BLaER1 (cell line): ENCODE data around the gene AMOTL2.

Experiments
- H3K27ac ChIP-seq: shearing (Covaris generic); formaldehyde crosslinking; 2 replicates; pipeline ENCODE4 v1.8.1; 2022
- H3K27me3 ChIP-seq: shearing (Covaris generic); formaldehyde crosslinking; 2 replicates; pipeline ENCODE4 v1.8.1; 2022
- H3K36me3 ChIP-seq: shearing (Covaris generic); formaldehyde crosslinking; 2 replicates; pipeline ENCODE4 v1.8.1; 2022
- H3K4me1 ChIP-seq: shearing (Covaris generic); formaldehyde crosslinking; 2 replicates; pipeline ENCODE4 v1.8.1; 2022
- H3K4me2 ChIP-seq: shearing (Covaris generic); formaldehyde crosslinking; 2 replicates; pipeline ENCODE4 v1.8.1; 2022
- H3K4me3 ChIP-seq: shearing (Covaris generic); formaldehyde crosslinking; 2 replicates; pipeline ENCODE4 v1.8.1; 2022
- H3K9ac ChIP-seq: shearing (Covaris generic); formaldehyde crosslinking; 2 replicates; pipeline ENCODE4 v1.8.1; 2022
- H3K9me3 ChIP-seq: shearing (Covaris generic); formaldehyde crosslinking; 2 replicates; pipeline ENCODE4 v1.8.1; 2022
- H4K20me1 ChIP-seq: shearing (Covaris generic); formaldehyde crosslinking; 2 replicates; pipeline ENCODE4 v1.8.1; 2022
- Cebpa-rat ChIP-seq: shearing (Covaris generic); IDR thresholded peaks from 2 replicates; pipeline ENCODE4 v1.8.1; 2022

Gene AMOTL2

DNA sequence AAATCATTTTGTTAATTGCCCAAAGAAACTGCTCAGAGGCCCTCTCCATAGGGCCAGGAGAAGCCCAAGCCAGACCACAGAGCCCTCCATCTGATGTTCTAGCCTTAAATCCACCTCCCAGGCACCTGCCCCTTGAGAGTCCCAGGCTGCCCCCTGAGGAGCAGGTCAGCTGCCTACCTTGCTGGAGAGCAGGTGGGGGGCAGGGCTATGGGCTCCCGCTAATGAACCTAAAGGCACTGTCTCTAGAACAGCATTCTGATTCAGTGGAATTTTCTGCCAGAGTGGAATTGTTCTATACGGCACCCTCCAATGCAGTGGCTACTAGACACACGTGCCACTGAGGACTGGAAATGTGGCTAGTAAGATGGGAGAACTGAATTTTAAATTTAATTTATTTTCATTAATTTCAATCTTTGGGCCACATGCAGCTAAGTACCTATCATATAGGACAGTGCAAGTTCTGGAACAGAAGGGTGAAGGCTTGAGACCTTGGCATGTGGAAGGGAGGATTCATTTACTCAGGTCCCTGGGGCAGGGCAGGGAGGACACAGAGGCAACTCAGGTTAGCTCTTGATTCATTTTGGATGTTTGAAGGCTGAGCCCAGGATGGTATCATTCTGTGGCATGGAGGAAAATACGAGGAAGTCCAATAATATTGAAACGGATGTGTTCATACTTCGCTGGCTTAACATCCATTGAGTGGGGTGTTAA lies 11.4 kb downstream of the AMOTL2 start:
- Histone ChIP-seq H3K27ac (no peak overlapping the region), H3K9ac (no peak overlapping the region), H3K9me3 (no peaks in the 10 kb centered on the region), H3K36me3 (peaks cover 26% of the 10 kb centered on the region; the same call in 1 of the 2 replicates), H3K4me3 (no peak overlapping the region), H3K4me1 (peaks cover 37% of the 10 kb centered on the region), H3K4me2 (peak overlapping the region; percentile 99), H3K27me3 (no peaks in the 10 kb centered on the region), H4K20me1 (no peaks in the 10 kb centered on the region)
- TF ChIP-seq Cebpa-rat, result no peak

- Histone ChIP-seq H3K9me3 (no peaks in the 10 kb centered on the region), H3K4me1 (peaks cover 43% of the 10 kb centered on the region), H3K4me2 (no peak overlapping the region), H3K27me3 (no peaks in the 10 kb centered on the region), H3K4me3 (no peak overlapping the region), H3K9ac (no peak overlapping the region), H3K36me3 (peaks cover 26% of the 10 kb centered on the region; the same call in 1 of the 2 replicates), H3K27ac (no peak overlapping the region), H4K20me1 (no peaks in the 10 kb centered on the region)
- TF ChIP-seq Cebpa-rat, result no peak
Measured at GRCh38 chr3:134362221-134362620, 12.0 kb downstream of the AMOTL2 start.

DNA sequence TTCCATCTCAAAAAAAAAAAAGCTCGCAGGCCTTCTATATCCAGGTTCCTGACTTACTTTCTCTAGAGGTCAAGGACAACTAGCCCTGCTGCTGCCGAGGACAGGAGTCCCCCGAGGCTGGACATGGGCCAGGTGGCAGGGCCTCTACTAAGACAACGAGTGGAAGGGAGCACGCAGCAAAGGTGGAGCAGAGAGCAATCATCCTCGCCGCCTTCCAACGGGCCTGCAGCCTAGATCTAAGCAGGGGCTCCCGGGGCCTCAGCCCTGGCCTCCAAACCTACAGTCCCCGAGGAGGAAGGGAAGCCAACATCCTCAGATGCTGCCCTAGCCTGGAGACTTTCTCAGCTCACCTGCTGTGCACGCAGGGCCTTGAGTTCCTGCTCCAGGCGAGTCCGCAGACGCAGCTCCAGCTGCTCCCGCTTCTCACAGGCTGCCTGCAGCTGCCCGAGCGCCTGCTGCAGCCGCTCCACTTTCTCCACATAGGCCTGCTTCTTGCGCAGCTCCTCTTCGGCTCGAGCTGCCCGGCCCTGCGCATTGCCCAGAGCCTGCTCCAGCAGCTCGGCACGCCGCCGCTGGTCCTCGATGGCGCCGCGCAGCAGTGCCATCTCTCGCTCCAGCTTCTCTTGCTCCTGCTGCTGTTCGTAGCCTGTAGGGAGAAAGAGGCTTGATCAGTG lies 12.9 kb downstream of the AMOTL2 start:
- Histone ChIP-seq H4K20me1 (no peaks in the 10 kb centered on the region), H3K4me3 (no peak overlapping the region), H3K27me3 (no peaks in the 10 kb centered on the region), H3K27ac (no peak overlapping the region), H3K4me1 (peaks cover 44% of the 10 kb centered on the region), H3K36me3 (peaks cover 26% of the 10 kb centered on the region; the same call in 1 of the 2 replicates), H3K4me2 (no peak overlapping the region), H3K9ac (no peak overlapping the region), H3K9me3 (no peaks in the 10 kb centered on the region)
- TF ChIP-seq Cebpa-rat, result no peak

DNA sequence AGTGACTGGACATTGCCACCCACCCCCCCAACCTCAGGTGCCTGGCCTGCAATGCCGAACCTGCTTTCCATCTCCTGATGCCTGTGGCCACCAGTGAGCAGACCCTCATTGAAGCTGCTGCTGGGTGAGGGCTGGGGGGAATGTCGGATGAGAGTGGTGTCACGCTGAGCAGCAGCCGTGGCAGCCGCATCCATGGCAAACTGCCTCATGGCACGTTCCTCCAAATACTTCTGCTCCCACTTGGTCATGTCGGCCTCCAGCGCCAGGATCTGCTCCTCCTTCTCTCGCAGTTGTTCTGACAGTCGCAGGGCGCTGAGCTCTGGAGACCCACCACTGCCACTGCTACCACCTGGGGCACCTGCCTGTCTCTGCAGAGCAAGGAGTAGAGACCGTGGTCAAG lies 14.2 kb downstream of the AMOTL2 start:
- Histone ChIP-seq H3K9me3 (no peaks in the 10 kb centered on the region), H4K20me1 (no peaks in the 10 kb centered on the region), H3K4me3 (no peak overlapping the region), H3K27me3 (no peaks in the 10 kb centered on the region), H3K4me1 (peaks cover 36% of the 10 kb centered on the region), H3K4me2 (no peak overlapping the region), H3K36me3 (peaks cover 26% of the 10 kb centered on the region; the same call in 1 of the 2 replicates), H3K9ac (no peak overlapping the region), H3K27ac (no peak overlapping the region)
- TF ChIP-seq Cebpa-rat, result no peak

- no peak for TF ChIP-seq Cebpa-rat
- Histone ChIP-seq H3K9me3 (no peaks in the 10 kb centered on the region), H3K4me1 (peaks cover 30% of the 10 kb centered on the region), H3K4me3 (no peak overlapping the region), H4K20me1 (no peaks in the 10 kb centered on the region), H3K36me3 (peaks cover 26% of the 10 kb centered on the region; the same call in 1 of the 2 replicates), H3K9ac (no peak overlapping the region), H3K27me3 (no peaks in the 10 kb centered on the region), H3K27ac (no peak overlapping the region), H3K4me2 (no peak overlapping the region)
Measured at GRCh38 chr3:134359121-134360010, 14.9 kb downstream of the AMOTL2 start.

- H3K27me3 ChIP-seq, result no peaks in the 10 kb centered on the region
- no peaks in the 10 kb centered on the region for H3K9me3 ChIP-seq
- H3K36me3 ChIP-seq, result peaks cover 26% of the 10 kb centered on the region; the same call in 1 of the 2 replicates
- no peaks in the 10 kb centered on the region for H4K20me1 ChIP-seq
- peaks cover 18% of the 10 kb centered on the region for H3K4me1 ChIP-seq
- H3K4me2 ChIP-seq, result 0 out of 2 replicates have a peak overlapping the region, but pooled peaks have one; percentile 1
- no peak overlapping the region for H3K27ac ChIP-seq
- H3K4me3 ChIP-seq, result no peak overlapping the region
- no peak overlapping the region for H3K9ac ChIP-seq
- no peak for TF ChIP-seq Cebpa-rat
Measured at GRCh38 chr3:134357914-134358811, 16.1 kb downstream of the AMOTL2 start.

DNA sequence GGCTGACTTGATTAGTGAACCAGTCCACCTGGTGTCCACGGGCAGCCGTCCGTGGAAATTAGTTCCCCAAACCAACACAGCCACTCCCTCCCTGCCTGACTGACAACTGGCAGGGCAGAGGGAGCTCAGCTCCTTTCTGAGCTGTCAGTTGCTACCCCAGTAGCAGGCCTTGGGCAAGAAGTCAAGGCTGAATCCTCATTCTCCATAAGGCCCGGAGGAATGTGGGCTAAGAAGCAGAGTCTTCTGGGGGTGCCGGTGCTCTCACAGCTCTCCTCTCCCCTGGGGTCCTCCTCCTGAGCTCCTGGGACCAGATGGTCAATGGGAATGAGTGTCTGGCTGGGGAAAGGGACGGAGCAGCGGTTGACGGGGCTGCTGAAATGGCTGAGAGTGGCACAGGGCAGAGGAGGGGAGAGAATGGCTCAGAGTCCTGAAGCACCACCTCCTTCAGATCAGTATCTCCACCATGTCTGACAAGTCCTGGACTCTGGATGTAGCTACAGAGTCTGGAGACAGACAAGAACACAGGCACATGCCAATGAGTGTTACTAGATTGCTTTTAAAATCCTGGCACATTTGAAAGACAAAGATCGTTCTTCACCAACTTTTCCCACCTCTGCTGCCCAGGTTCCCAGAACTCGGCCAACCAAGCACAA lies 16.9 kb downstream of the AMOTL2 start:
- no peak for TF ChIP-seq Cebpa-rat
- Histone ChIP-seq H3K4me1 (peaks cover 15% of the 10 kb centered on the region), H3K27me3 (no peaks in the 10 kb centered on the region), H3K9ac (no peak overlapping the region), H3K36me3 (peaks cover 26% of the 10 kb centered on the region; the same call in 1 of the 2 replicates), H3K4me3 (no peak overlapping the region), H3K27ac (no peak overlapping the region), H3K9me3 (no peaks in the 10 kb centered on the region), H4K20me1 (no peaks in the 10 kb centered on the region), H3K4me2 (0 out of 2 replicates have a peak overlapping the region, but pooled peaks have one; percentile 1)

- Histone ChIP-seq H4K20me1 (no peaks in the 10 kb centered on the region), H3K36me3 (peaks cover 24% of the 10 kb centered on the region; the same call in 1 of the 2 replicates), H3K4me1 (peaks cover 15% of the 10 kb centered on the region), H3K4me3 (no peak overlapping the region), H3K4me2 (no peak overlapping the region), H3K27ac (no peak overlapping the region), H3K9me3 (no peaks in the 10 kb centered on the region), H3K9ac (no peak overlapping the region), H3K27me3 (no peaks in the 10 kb centered on the region)
- TF ChIP-seq Cebpa-rat, result no peak
Measured at GRCh38 chr3:134356411-134357040, 17.7 kb downstream of the AMOTL2 start.
